Measurements from ENCODE around the gene SLC1A3. TPM values are rescaled to one million over a fixed set of nuclear protein-coding genes. Genes with fewer than 3 reads are reported as not detected.

SLC1A3 gene
- total RNA-seq, 1 donor from 2014 or later = not detected

GRCh38 chr5:36712706-36713105 lies 106.3 kb downstream of the SLC1A3 start:
- DNase-seq (ENCODE audit: low read depth, low spot score) = no peak

- DNase-seq (ENCODE audit: low read depth, low spot score) = no peak
These were observed 107.1 kb downstream of the SLC1A3 start for GRCh38 chr5:36713541-36713940.

- no peak for DNase-seq (ENCODE audit: low read depth, low spot score)
These were observed 110.8 kb downstream of the SLC1A3 start for GRCh38 chr5:36717131-36717695.

- DNase-seq (ENCODE audit: low read depth, low spot score) = no peak
These were observed 112.9 kb downstream of the SLC1A3 start for GRCh38 chr5:36719282-36719681.

- DNase-seq (ENCODE audit: low read depth, low spot score) = no peak
These were observed 114.3 kb downstream of the SLC1A3 start for GRCh38 chr5:36720688-36721087.

- no peak for DNase-seq (ENCODE audit: low read depth, low spot score)
These were observed 115.3 kb downstream of the SLC1A3 start for GRCh38 chr5:36721664-36722235.

- DNase-seq (ENCODE audit: low read depth, low spot score) = no peak
These were observed 116.5 kb downstream of the SLC1A3 start for GRCh38 chr5:36722900-36723299.

GRCh38 chr5:36723912-36724311 lies 117.5 kb downstream of the SLC1A3 start:
- DNase-seq (ENCODE audit: low read depth, low spot score) = no peak

- DNase-seq (ENCODE audit: low read depth, low spot score) = no peak
These were observed 118.3 kb downstream of the SLC1A3 start for GRCh38 chr5:36724467-36725332.

GRCh38 chr5:36726317-36726716 lies 119.9 kb downstream of the SLC1A3 start:
- no peak for DNase-seq (ENCODE audit: low read depth, low spot score)

- DNase-seq (ENCODE audit: low read depth, low spot score) = no peak
These were observed 120.4 kb downstream of the SLC1A3 start for GRCh38 chr5:36726767-36727166.

- no peak for DNase-seq (ENCODE audit: low read depth, low spot score)
These were observed 122.5 kb downstream of the SLC1A3 start for GRCh38 chr5:36728697-36729543.

GRCh38 chr5:36730537-36731216 lies 124.3 kb downstream of the SLC1A3 start:
- DNase-seq (ENCODE audit: low read depth, low spot score) = no peak

GRCh38 chr5:36733183-36733582 lies 126.8 kb downstream of the SLC1A3 start:
- DNase-seq (ENCODE audit: low read depth, low spot score) = no peak

- DNase-seq (ENCODE audit: low read depth, low spot score) = no peak
These were observed 128.0 kb downstream of the SLC1A3 start for GRCh38 chr5:36734422-36734821.

- no peak for DNase-seq (ENCODE audit: low read depth, low spot score)
These were observed 129.5 kb downstream of the SLC1A3 start for GRCh38 chr5:36735891-36736290.

All from pulmonary artery endothelial cell (primary cell).